HG03342 (cell line): ENCODE data around the gene WBP1L.
"Not testable (repeated sequence)": the region's sequence is repeated elsewhere in the genome, so short reads cannot be mapped to it uniquely, and the experiment has no call there.

Experiments
- ATAC-seq: cut with Tn5 transposase; IDR thresholded peaks from one replicate; pipeline ENCODE4 v1.9.1; 2021; ENCODE audit warnings: mild to moderate bottlenecking, moderate library complexity; ENCODE audit not compliant: unreplicated experiment

Gene WBP1L

GRCh38 chr10:102721954-102722353, 21.8 kb upstream of the WBP1L start:
- no peak for ATAC-seq

DNA sequence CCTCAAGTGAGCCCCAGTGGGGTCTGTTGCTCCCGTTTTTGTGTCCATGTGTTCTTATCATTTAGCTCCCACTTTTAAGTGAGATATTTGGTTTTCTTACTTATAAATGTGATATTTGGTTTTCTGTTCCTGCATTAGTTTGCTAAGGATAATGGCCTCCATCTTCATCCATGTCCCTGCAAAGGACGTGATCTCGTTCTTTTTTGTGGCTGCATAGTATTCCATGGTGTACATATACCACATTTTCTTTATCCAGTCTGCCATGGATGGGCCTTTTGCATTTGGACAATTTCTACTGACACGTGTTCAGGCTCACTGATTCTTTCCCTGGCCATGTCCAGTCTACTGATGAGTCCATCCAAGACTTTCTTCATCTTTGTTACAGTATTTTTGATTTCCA, 19.8 kb upstream of the WBP1L start:
- ATAC-seq, result no peak

DNA sequence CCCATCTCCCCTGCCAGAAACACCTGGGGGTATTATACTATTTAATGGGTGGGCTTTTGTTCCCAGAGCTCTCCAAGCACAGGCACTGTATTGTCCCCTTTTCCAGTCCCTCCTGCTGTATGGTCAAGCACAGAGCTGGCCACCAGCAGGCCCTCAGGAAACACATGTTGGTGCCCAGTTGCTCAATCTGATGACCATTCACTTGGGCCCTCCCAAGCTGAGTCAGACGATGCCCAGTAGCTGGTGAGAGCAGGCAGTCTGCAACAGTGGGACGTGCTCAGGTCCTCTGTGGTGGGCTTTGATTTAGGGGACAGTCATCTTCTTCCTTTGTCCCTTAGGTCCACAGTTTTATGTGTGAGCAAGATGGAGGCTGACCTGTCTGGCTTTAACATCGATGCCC, 17.5 kb upstream of the WBP1L start:
- no peak for ATAC-seq

GRCh38 chr10:102727037-102727818, 16.5 kb upstream of the WBP1L start:
- ATAC-seq, result no peak

GRCh38 chr10:102729029-102730026, 14.4 kb upstream of the WBP1L start:
- ATAC-seq, result peak; percentile 55

GRCh38 chr10:102731222-102731800, 12.4 kb upstream of the WBP1L start:
- no peak for ATAC-seq

- ATAC-seq, result no peak
Observed at GRCh38 chr10:102732661-102733060, 11.1 kb upstream of the WBP1L start.

GRCh38 chr10:102735065-102735562, 8.6 kb upstream of the WBP1L start:
- ATAC-seq, result no peak

DNA sequence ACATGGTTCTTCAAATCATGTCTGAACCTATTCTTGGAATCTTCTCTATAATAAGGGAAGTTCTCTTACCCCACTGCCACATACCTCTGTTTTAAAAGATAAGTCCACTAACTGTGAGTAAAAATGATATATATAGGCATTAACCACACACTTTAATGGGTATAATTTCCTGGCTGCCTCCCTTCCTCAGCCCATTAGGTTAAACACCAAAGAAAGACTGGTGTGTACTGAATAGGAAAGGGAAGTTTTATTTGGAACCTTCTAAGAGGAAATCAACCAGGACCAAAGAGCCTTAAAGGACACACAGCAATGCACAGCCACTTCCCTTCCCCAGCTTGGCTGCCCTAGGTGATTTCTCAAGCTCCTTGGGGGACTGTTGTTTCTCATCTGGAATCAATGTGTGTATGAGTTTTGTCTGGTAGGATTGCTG, 5.0 kb upstream of the WBP1L start:
- ATAC-seq, result no peak

GRCh38 chr10:102740229-102740628, 3.5 kb upstream of the WBP1L start:
- ATAC-seq, result no peak

GRCh38 chr10:102741726-102742237, 2.0 kb upstream of the WBP1L start:
- no peak for ATAC-seq

GRCh38 chr10:102742313-102742712, 1.4 kb upstream of the WBP1L start:
- not testable (repeated sequence) for ATAC-seq

DNA sequence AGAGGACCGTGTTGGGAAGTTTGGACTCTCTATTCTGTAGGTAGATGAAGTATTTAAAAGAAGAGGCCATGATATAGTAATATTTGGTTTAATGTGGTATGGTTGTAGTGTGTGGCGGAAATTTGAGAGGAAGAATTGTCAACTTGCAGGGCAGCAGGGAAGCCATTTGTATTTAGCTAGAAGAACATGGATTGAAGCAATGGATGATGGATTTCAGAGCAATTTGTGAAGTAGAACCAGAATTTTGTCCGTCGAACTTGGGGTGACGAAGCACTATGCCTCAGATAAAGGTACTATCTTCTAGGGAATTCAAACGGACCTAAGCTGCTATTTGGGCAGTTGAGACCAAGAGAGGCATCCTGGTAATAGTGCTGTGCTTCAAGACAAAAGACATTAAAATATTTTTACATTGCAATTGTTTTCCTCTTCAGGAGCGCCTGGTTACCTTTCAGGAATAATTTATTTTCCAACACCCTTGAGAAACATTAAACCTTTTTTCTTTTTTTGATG, 615 bp upstream of the WBP1L start:
- no peak for ATAC-seq

DNA sequence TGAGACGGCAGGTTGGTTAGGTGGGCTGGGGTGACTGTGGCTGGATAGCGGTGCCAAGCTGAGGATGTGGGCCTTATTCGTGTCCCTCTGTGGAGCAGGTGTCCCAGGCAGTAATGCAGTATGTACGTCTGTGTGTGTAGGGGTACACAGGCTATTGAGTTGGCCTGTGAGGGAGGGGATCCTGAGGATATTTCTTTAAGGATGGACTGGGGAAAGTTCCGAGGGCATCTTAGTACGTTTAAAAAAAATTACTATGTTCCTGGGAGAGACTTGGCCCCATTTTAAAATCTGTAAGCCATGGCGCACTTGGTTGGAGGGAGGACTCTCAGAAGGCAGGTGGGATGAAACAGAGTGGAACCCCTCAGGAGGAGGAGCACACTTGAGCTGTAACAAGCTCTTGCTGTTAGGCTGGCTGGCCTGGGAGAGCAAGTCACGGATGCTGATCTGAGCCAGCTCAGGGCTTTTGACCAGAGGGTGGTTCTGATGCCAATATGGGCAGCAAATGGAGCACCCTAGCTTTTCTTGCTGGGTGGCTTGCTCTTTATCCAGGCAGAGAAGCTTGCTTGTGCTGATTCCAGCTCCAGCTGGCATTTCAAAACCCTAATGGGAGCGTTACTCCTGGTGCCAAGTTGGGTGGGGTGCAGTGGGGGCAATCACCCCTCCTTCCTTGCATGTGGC, 765 bp downstream of the WBP1L start:
- no peak for ATAC-seq

DNA sequence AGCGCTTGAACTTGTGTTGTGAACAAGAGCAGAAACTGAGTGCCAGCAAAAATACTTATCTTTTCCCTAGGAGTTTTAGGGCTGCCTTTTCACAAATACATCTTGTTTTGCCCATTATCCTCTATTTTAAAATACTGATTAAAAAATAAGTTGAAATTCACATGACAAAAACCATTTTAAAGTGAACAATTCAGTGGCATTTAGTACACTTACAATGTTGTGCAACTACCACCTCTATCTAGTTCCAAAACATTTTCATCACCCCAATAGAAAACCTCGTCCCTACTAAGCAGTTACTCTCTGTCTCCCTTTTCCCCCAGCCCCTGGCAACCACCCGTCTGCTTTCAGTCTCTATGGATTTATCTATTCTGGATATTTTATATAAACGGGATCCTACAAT, 1.4 kb downstream of the WBP1L start:
- no peak for ATAC-seq

GRCh38 chr10:102752266-102752930, 8.7 kb downstream of the WBP1L start:
- no peak for ATAC-seq

- no peak for ATAC-seq
Observed at GRCh38 chr10:102752934-102753664, 9.4 kb downstream of the WBP1L start.

DNA sequence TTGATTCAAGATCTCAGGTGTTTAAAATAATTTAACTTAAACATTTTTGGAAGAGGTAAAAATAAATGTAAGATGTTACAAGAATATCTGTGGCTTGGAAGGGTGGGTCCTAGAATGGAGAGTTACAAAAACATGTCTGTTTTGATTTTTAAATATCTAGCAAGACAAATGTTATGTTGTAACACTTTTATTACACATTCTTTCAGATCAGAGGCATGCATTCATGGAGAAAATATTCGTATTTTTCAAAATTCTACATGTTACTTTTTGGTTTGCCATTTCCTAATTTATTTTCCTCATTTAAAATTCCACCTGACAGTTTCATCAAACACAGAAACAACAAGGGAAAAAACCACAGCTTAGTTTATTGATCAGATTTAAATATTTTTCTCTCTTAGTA, 10.0 kb downstream of the WBP1L start:
- ATAC-seq, result no peak

- ATAC-seq, result no peak
Observed at GRCh38 chr10:102757323-102757722, 13.6 kb downstream of the WBP1L start.
